T-cell (primary cell): ENCODE results near the gene TXNRD2. TPM values are rescaled to one million over a fixed set of nuclear protein-coding genes. Genes with fewer than 3 reads are reported as not detected.

Experiments used
- ATAC-seq, 4 experiments: fragments of 200-7000 bp in 3 of 4; fragments of 150-1000 bp in 1 of 4; cut with Tn5 transposase; replicated peaks in 1 of 4; 1 replicate in 3 of 4; 2 replicates in 1 of 4; pipeline ENCODE4 v1.10.0; 2021; ENCODE audit warnings: moderate library complexity in 3 of 4, mild to moderate bottlenecking in 2 of 4, moderate number of reproducible peaks in 1 of 4
- CTCF ChIA-PET, 2 donors: fragments of 300-600 bp; sonication (Branson Sonifier 250); formaldehyde crosslinking; loops; one replicate each; lab custom pipeline; 2022; ENCODE audit warnings: antibody characterized with exemption in 2 of 2; lab: Charles Lee
- POLR2A ChIA-PET, 2 donors: fragments of 300-600 bp; sonication (Branson Sonifier 250); formaldehyde crosslinking; loops; one replicate each; lab custom pipeline; 2022; ENCODE audit warnings: antibody characterized with exemption in 2 of 2; lab: Charles Lee
- DNase-seq, 35 experiments: peaks; one replicate each; pipeline versions ENCODE4 v3.0.0 to v3.0.0-alpha.2; 2013 to 2023
- H3K27ac ChIP-seq: one replicate; pipeline ENCODE4 v1.5.1; 2013; ENCODE audit warnings: low read length
- H3K27me3 ChIP-seq, 2 experiments: replicated peaks in 1 of 2; 1 replicate in 1 of 2; 2 replicates in 1 of 2; pipeline versions ENCODE4 v1.6.1 to v1.7.0; 2013; ENCODE audit warnings: low read length in 1 of 2, mixed read lengths in 1 of 2; ENCODE audit not compliant: control insufficient read depth in 2 of 2, insufficient read depth in 2 of 2; ENCODE audit errors: extremely low read depth in 1 of 2
- H3K36me3 ChIP-seq, 2 donors: 1 replicate in 1 of 2; 2 replicates in 1 of 2; pipeline versions ENCODE4 v1.6.1 to v1.7.0; 2013; ENCODE audit warnings: low read length in 1 of 2; ENCODE audit not compliant: control insufficient read depth in 2 of 2, insufficient read depth in 1 of 2; ENCODE audit errors: extremely low read depth in 1 of 2
- H3K4me1 ChIP-seq, 2 experiments: 1 replicate in 1 of 2; 2 replicates in 1 of 2; pipeline versions ENCODE4 v1.6.1 to v1.7.0; 2013; ENCODE audit warnings: low read length in 2 of 2, mixed read lengths in 1 of 2; ENCODE audit not compliant: insufficient read depth in 2 of 2, control insufficient read depth in 1 of 2; ENCODE audit errors: extremely low read depth in 1 of 2
- H3K4me3 ChIP-seq, 2 donors: 1 replicate in 1 of 2; 2 replicates in 1 of 2; pipeline versions ENCODE4 v1.5.1 to v1.7.0; 2013; ENCODE audit warnings: mild to moderate bottlenecking in 2 of 2, low read length in 1 of 2, moderate library complexity in 1 of 2; ENCODE audit not compliant: control insufficient read depth in 1 of 2; ENCODE audit errors: extremely low read depth in 1 of 2
- H3K9me3 ChIP-seq: 2 replicates; pipeline ENCODE4 v1.7.0; 2013
- H3K27ac Mint-ChIP-seq, 2 donors: one replicate each; pipeline ENCODE4 v1.8.0; 2020 to 2021; ENCODE audit warnings: mild to moderate bottlenecking in 2 of 2, mixed read lengths in 2 of 2
- H3K27me3 Mint-ChIP-seq, 2 donors: one replicate each; pipeline ENCODE4 v1.8.0; 2021 to 2022; ENCODE audit warnings: mixed read lengths in 2 of 2
- H3K36me3 Mint-ChIP-seq: one replicate; pipeline ENCODE4 v1.8.0; 2021; ENCODE audit warnings: mixed read lengths
- H3K4me1 Mint-ChIP-seq, 3 donors: one replicate each; pipeline ENCODE4 v1.8.0; 2020 to 2022; ENCODE audit warnings: mixed read lengths in 3 of 3, mild to moderate bottlenecking in 1 of 3
- H3K4me3 Mint-ChIP-seq, 3 donors: one replicate each; pipeline ENCODE4 v1.8.0; 2020 to 2022; ENCODE audit warnings: mild to moderate bottlenecking in 3 of 3, mixed read lengths in 3 of 3, moderate library complexity in 3 of 3
- H3K9me3 Mint-ChIP-seq, 3 donors: one replicate each; pipeline ENCODE4 v1.8.0; 2020 to 2022; ENCODE audit warnings: mixed read lengths in 3 of 3
- WGBS: methylation state at CpG from one replicate; pipeline ENCODE4 v1.1.5; 2013; ENCODE audit warnings: missing lambda C conversion rate; ENCODE audit not compliant: insufficient coverage; 5-methylcytosine and 5-hydroxymethylcytosine counted together
- total RNA-seq, 35 experiments: library from RNA in 6 of 35; stranded (reverse) in 6 of 35; fragments of 120-200 nt in 1 of 35; gene quantifications; one replicate each; pipeline versions ENCODE4 v1.2.1 to v1.2.4 and lab custom pipeline; 2013 to 2026

TXNRD2 gene
- total RNA-seq: 10 to 100 TPM; 26.5 to 47.4 (median 28.7) TPM
- 22.2 TPM for total RNA-seq (2013)
- 10.9 to 43.9 (median 22.3) reads per million in 29 experiments for total RNA-seq (lab: John Stamatoyannopoulos, UW)

- H3K9me3 Mint-ChIP-seq: peaks cover 3 to 7% (median 5%) of the 10 kb centered on the region in 3 donors
- H3K27ac Mint-ChIP-seq: peak within 1 kb of the TSS; percentile 92 to 96
- H3K4me1 Mint-ChIP-seq: peaks cover 38 to 48% (median 46%) of the 10 kb centered on the region in 3 donors
- Histone ChIP-seq H3K4me1 (peaks cover 7 to 33% of the 10 kb centered on the region in 2 experiments), H3K36me3 (peaks cover 2 to 4% of the 10 kb centered on the region in 2 donors), H3K27ac (peak within 1 kb of the TSS; percentile 78), H3K4me3 (peak within 1 kb of the TSS; percentile 71 to 90), H3K9me3 (no peaks in the 10 kb centered on the region), H3K27me3 (peaks cover 0 to 2% of the 10 kb centered on the region in 2 experiments)
- DNase-seq (peak; percentile 41 to 80 (median 67)), ATAC-seq (peak; percentile 89 to 95 (median 92))
- peaks cover 17% of the 10 kb centered on the region for H3K36me3 Mint-ChIP-seq
- ChIA-PET CTCF (no interaction called here), POLR2A (no interaction called here)
- H3K4me3 Mint-ChIP-seq: peak within 1 kb of the TSS; percentile 92 to 95 (median 93)
- under 1% methylated on average over 63 of the region's 63 CpGs for WGBS
- H3K27me3 Mint-ChIP-seq: no peaks in the 10 kb centered on the region
Observed at GRCh38 chr22:19941365-19942082, at the start of gene TXNRD2, which contains the start of gene COMT. TXNRD2 (minus strand) TSS chr22:19941818; CDS start chr22:19941803, 15 bp downstream. COMT (plus strand) TSS chr22:19941772; CDS start chr22:19962527, 20,755 bp downstream.

- ChIA-PET POLR2A (no interaction called here), CTCF (no interaction called here)
- Mint-ChIP-seq H3K36me3 (no peaks in the 10 kb centered on the region), H3K4me3 (no peak overlapping the region), H3K9me3 (no peaks in the 10 kb centered on the region), H3K27me3 (no peaks in the 10 kb centered on the region), H3K4me1 (peaks cover 0 to 2% (median 1%) of the 10 kb centered on the region in 3 donors), H3K27ac (no peak overlapping the region)
- Histone ChIP-seq H3K4me3 (no peak overlapping the region), H3K9me3 (no peaks in the 10 kb centered on the region), H3K27me3 (peaks cover 0 to 15% of the 10 kb centered on the region in 2 experiments), H3K36me3 (no peaks in the 10 kb centered on the region), H3K4me1 (peaks cover 0 to 13% of the 10 kb centered on the region in 2 experiments), H3K27ac (no peak overlapping the region)
- DNase-seq (no peak), ATAC-seq (no peak)
Observed at GRCh38 chr22:19991395-19991644, 49.7 kb upstream of the TXNRD2 start.

DNA sequence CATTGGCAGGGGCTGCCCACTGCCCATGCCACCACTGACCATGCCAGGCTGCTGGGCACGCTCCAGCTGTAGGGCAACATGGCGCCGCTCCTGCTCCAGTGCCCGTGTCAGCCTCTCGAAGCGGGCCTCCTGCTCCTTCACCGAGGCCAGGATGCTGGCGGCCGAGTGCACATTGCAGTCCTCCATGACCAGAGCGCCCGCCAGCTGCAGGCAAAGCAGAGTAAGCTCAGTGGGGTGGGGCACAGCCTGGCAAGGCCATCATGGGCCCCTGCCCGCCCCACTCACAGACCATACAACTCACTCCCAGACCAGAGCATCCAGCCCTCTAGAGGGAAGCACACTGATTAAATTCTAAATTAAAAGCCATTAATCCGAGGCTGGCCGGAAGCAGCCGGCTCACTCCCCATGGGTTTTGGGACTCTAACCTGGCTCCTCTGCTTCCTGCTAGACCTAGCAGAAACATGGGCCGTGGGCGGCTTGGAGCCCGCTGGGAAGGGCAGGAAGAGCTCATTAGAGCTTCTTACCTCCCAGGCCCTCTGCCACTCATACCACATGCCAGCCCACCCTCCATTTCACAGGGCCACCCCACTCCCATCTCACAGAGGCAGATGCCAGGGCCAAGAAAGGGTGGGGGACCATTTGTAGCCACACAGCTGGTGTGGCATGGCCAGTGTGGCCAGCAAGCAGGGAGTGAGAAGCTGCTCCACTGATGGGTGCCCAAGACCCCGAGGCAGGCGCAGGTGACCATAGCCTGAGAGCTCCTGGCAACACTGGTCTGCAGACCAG, 49.2 kb upstream of the TXNRD2 start:
- Histone ChIP-seq H3K4me1 (peaks cover 0 to 18% of the 10 kb centered on the region in 2 experiments), H3K4me3 (no peak overlapping the region), H3K27me3 (peaks cover 0 to 20% of the 10 kb centered on the region in 2 experiments), H3K36me3 (no peaks in the 10 kb centered on the region), H3K9me3 (no peaks in the 10 kb centered on the region), H3K27ac (no peak overlapping the region)
- peaks cover 0 to 3% (median 3%) of the 10 kb centered on the region in 3 donors for H3K4me1 Mint-ChIP-seq
- no peak for ATAC-seq
- no peaks in the 10 kb centered on the region for H3K27me3 Mint-ChIP-seq
- 92% methylated on average over 18 of the region's 20 CpGs for WGBS
- H3K9me3 Mint-ChIP-seq: no peaks in the 10 kb centered on the region
- POLR2A ChIA-PET: no interaction called here
- no peaks in the 10 kb centered on the region for H3K36me3 Mint-ChIP-seq
- CTCF ChIA-PET: interaction anchor here in 1 of 2 donors (0.6 kb wide), 1 partner anchor 20 kb away, joined by 4 read pairs; no protein-coding TSS in a partner anchor
- no peak overlapping the region for H3K27ac Mint-ChIP-seq
- H3K4me3 Mint-ChIP-seq: no peak overlapping the region
- DNase-seq: no peak

- Histone ChIP-seq H3K27me3 (peaks cover 0 to 26% of the 10 kb centered on the region in 2 experiments), H3K4me1 (peaks cover 0 to 19% of the 10 kb centered on the region in 2 experiments), H3K4me3 (no peak overlapping the region), H3K27ac (no peak overlapping the region), H3K9me3 (no peaks in the 10 kb centered on the region), H3K36me3 (no peaks in the 10 kb centered on the region)
- H3K4me3 Mint-ChIP-seq: no peak overlapping the region
- no peak overlapping the region for H3K27ac Mint-ChIP-seq
- peaks cover 0 to 3% (median 3%) of the 10 kb centered on the region in 3 donors for H3K4me1 Mint-ChIP-seq
- H3K27me3 Mint-ChIP-seq: no peaks in the 10 kb centered on the region
- no peaks in the 10 kb centered on the region for H3K9me3 Mint-ChIP-seq
- 69% methylated on average over 2 of the region's 2 CpGs for WGBS
- ChIA-PET CTCF (interaction anchor here in 1 of 2 donors (0.6 kb wide), 1 partner anchor 20 kb away, joined by 4 read pairs; no protein-coding TSS in a partner anchor), POLR2A (no interaction called here)
- H3K36me3 Mint-ChIP-seq: no peaks in the 10 kb centered on the region
- no peak for ATAC-seq
- no peak for DNase-seq
Observed at GRCh38 chr22:19990188-19990587, 48.6 kb upstream of the TXNRD2 start.

- peaks cover 0 to 19% of the 10 kb centered on the region in 2 experiments for H3K4me1 ChIP-seq
- ChIA-PET POLR2A (no interaction called here), CTCF (no interaction called here)
- H3K36me3 Mint-ChIP-seq: no peaks in the 10 kb centered on the region
- no peaks in the 10 kb centered on the region for H3K9me3 ChIP-seq
- no peak overlapping the region for H3K27ac Mint-ChIP-seq
- no peaks in the 10 kb centered on the region for H3K36me3 ChIP-seq
- 100% methylated on average over 1 of the region's 3 CpGs for WGBS
- H3K4me3 ChIP-seq: no peak overlapping the region
- peaks cover 0 to 3% (median 3%) of the 10 kb centered on the region in 3 donors for H3K4me1 Mint-ChIP-seq
- H3K9me3 Mint-ChIP-seq: no peaks in the 10 kb centered on the region
- ATAC-seq: no peak
- no peak overlapping the region for H3K27ac ChIP-seq
- peaks cover 0 to 30% of the 10 kb centered on the region in 2 experiments for H3K27me3 ChIP-seq
- no peak for DNase-seq
- H3K27me3 Mint-ChIP-seq: no peaks in the 10 kb centered on the region
- H3K4me3 Mint-ChIP-seq: no peak overlapping the region
Observed at GRCh38 chr22:19989725-19990067, 48.1 kb upstream of the TXNRD2 start.

DNA sequence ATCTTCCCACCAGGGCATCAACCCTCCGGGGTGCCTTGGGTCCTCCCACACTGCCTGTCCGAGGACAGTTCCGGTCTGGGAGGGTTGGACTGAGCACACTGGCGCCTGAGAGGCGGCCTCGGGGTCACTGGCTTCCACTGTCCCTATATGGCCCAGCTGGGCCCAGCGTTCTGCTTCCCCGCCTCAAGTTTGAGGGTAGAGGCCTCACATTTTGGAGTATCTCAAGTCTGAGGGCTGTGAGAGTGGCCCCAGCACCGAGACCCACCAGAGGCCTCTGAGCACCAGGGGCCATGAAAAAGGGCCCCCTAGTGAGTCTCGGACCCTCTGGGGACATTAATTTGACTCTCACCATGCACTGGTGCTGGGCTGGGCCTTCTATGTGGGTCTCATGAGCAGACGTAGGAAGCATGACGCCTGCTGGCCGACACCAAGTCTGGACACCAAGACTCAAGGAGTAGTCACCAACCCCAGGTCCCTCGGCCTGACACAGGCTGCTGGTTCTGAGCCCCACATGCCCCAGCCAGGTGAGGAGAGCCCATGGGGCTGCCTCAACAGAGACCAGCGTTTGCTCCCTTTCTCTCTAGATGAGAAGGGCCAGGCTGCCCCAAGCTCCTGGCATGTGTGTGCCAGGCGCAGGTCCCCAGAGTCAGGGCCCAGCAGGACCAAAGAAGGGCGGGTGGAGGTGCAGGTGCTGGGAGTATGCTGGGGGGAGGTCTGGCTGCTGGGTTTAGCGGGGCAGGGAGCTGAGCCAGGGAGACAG, 47.5 kb upstream of the TXNRD2 start:
- Histone ChIP-seq H3K4me1 (peaks cover 0 to 19% of the 10 kb centered on the region in 2 experiments), H3K27me3 (peaks cover 0 to 31% of the 10 kb centered on the region in 2 experiments), H3K9me3 (no peaks in the 10 kb centered on the region), H3K36me3 (no peaks in the 10 kb centered on the region), H3K4me3 (no peak overlapping the region), H3K27ac (no peak overlapping the region)
- 88% methylated on average over 18 of the region's 18 CpGs for WGBS
- ATAC-seq (no peak), DNase-seq (no peak)
- POLR2A ChIA-PET: no interaction called here
- Mint-ChIP-seq H3K27ac (no peak overlapping the region), H3K36me3 (no peaks in the 10 kb centered on the region), H3K4me3 (no peak overlapping the region), H3K4me1 (peaks cover 0 to 3% (median 3%) of the 10 kb centered on the region in 3 donors), H3K9me3 (no peaks in the 10 kb centered on the region), H3K27me3 (no peaks in the 10 kb centered on the region)
- CTCF ChIA-PET: no interaction called here
